ENCODE data around the gene AFAP1.
A peak's percentile ranks its signal among the peaks of the same experiment; 100 is the strongest.

AFAP1 gene

GRCh38 chr4:7908668-7909067 is 31.0 kb downstream of the AFAP1 start:
- H3K27me3 ChIP-seq: peaks cover 18% of the 10 kb centered on the region
- H3K9me3 ChIP-seq: no peaks in the 10 kb centered on the region
- H3K4me3 ChIP-seq (ENCODE audit: low read depth in 1 of 2, low read length in 1 of 2): no peak overlapping the region
- H3K36me3 ChIP-seq: no peaks in the 10 kb centered on the region
- peak overlapping the region; percentile 47 for H3K27ac ChIP-seq
- peaks cover 0 to 34% of the 10 kb centered on the region in 2 experiments for H3K4me1 ChIP-seq (ENCODE audit: control insufficient read depth in 1 of 2, insufficient read depth in 1 of 2, low read depth in 1 of 2, low read length in 1 of 2)
- no peak for TF ChIP-seq CTCF (IDR thresholded peaks at IDR 0.05)

GRCh38 chr4:7907142-7907541 is 32.5 kb downstream of the AFAP1 start:
- H3K9me3 ChIP-seq: no peaks in the 10 kb centered on the region
- H3K4me3 ChIP-seq (ENCODE audit: low read depth in 1 of 2, low read length in 1 of 2): no peak overlapping the region
- no peak overlapping the region for H3K27ac ChIP-seq
- no peak for TF ChIP-seq CTCF (IDR thresholded peaks at IDR 0.05)
- peaks cover 34% of the 10 kb centered on the region for H3K27me3 ChIP-seq
- H3K4me1 ChIP-seq (ENCODE audit: control insufficient read depth in 1 of 2, insufficient read depth in 1 of 2, low read depth in 1 of 2, low read length in 1 of 2): peaks cover 0 to 34% of the 10 kb centered on the region in 2 experiments
- no peaks in the 10 kb centered on the region for H3K36me3 ChIP-seq

- H3K4me3 ChIP-seq (ENCODE audit: low read depth in 1 of 2, low read length in 1 of 2): no peak overlapping the region
- H3K27ac ChIP-seq: no peak overlapping the region
- H3K4me1 ChIP-seq (ENCODE audit: control insufficient read depth in 1 of 2, insufficient read depth in 1 of 2, low read depth in 1 of 2, low read length in 1 of 2): peaks cover 0 to 31% of the 10 kb centered on the region in 2 experiments
- TF ChIP-seq CTCF (IDR thresholded peaks at IDR 0.05): no peak
- no peaks in the 10 kb centered on the region for H3K36me3 ChIP-seq
- H3K9me3 ChIP-seq: no peaks in the 10 kb centered on the region
- peaks cover 39% of the 10 kb centered on the region for H3K27me3 ChIP-seq
Measured at GRCh38 chr4:7906171-7906701, 33.4 kb downstream of the AFAP1 start.

GRCh38 chr4:7904952-7905915 is 34.4 kb downstream of the AFAP1 start:
- TF ChIP-seq CTCF (IDR thresholded peaks at IDR 0.05): no peak
- Histone ChIP-seq H3K27me3 (peaks cover 43% of the 10 kb centered on the region), H3K36me3 (no peaks in the 10 kb centered on the region), H3K4me1 (ENCODE audit: control insufficient read depth in 1 of 2, insufficient read depth in 1 of 2, low read depth in 1 of 2, low read length in 1 of 2) (peaks cover 0 to 21% of the 10 kb centered on the region in 2 experiments), H3K27ac (no peak overlapping the region), H3K9me3 (no peaks in the 10 kb centered on the region), H3K4me3 (ENCODE audit: low read depth in 1 of 2, low read length in 1 of 2) (no peak overlapping the region)

GRCh38 chr4:7903791-7904516 is 35.7 kb downstream of the AFAP1 start:
- H3K27me3 ChIP-seq: peaks cover 54% of the 10 kb centered on the region
- no peaks in the 10 kb centered on the region for H3K36me3 ChIP-seq
- peaks cover 0 to 8% of the 10 kb centered on the region in 2 experiments for H3K4me1 ChIP-seq (ENCODE audit: control insufficient read depth in 1 of 2, insufficient read depth in 1 of 2, low read depth in 1 of 2, low read length in 1 of 2)
- no peak for TF ChIP-seq CTCF (IDR thresholded peaks at IDR 0.05)
- no peaks in the 10 kb centered on the region for H3K9me3 ChIP-seq
- H3K4me3 ChIP-seq (ENCODE audit: low read depth in 1 of 2, low read length in 1 of 2): no peak overlapping the region
- no peak overlapping the region for H3K27ac ChIP-seq
